Endothelial cell of umbilical vein (primary cell): Measurements from ENCODE around the gene ATP5MK. TPM values are rescaled to one million over a fixed set of nuclear protein-coding genes. Genes with fewer than 3 reads are reported as not detected.
A peak's percentile ranks its signal among the peaks of the same experiment; 100 is the strongest.
"Not testable (repeated sequence)": the region's sequence is repeated elsewhere in the genome, so short reads cannot be mapped to it uniquely, and the experiment has no call there.

Source experiments
- BruUV-seq: library from RNA; stranded (reverse); fragments of 400-500 nt; replicated peaks from 2 replicates; lab custom pipeline; 2021; lab: Mats Ljungman, UMichigan
- CTCF ChIA-PET: fragments of 300-600, 350-600 bp; sonication (Branson Sonifier 250); formaldehyde crosslinking; loops from one replicate; lab custom pipeline; 2021; ENCODE audit warnings: antibody characterized with exemption, inconsistent platforms; lab: Charles Lee
- POLR2A ChIA-PET: fragments of 300-600, 350-600 bp; sonication (Branson Sonifier 250); formaldehyde crosslinking; loops from one replicate; lab custom pipeline; 2021; ENCODE audit warnings: antibody characterized with exemption, inconsistent platforms; lab: Charles Lee
- DNase-seq: peaks from one replicate; pipeline ENCODE4 v3.0.0-alpha.2; 2011; ENCODE audit warnings: low read depth, low spot score
- FAIRE-seq: peaks from 2 replicates; lab custom pipeline; 2011; peaks lifted over from hg19 to GRCh38; lab: Jason Lieb, UNC
- H2AFZ ChIP-seq: 2 replicates; pipeline ENCODE4 v1.6.0; 2012; ENCODE audit warnings: low read depth, low read length, control low read depth, inconsistent platforms
- H3K27ac ChIP-seq: 2 replicates; pipeline ENCODE4 v1.5.1; 2011; ENCODE audit warnings: low read depth, mild to moderate bottlenecking, control low read depth, low read length, moderate library complexity; ENCODE audit not compliant: insufficient read depth
- H3K27me3 ChIP-seq, 2 experiments: 2 replicates each; pipeline versions ENCODE4 v1.6.0 to v1.6.1; 2011; ENCODE audit warnings: low read length in 2 of 2, mixed read lengths in 1 of 2; ENCODE audit not compliant: control insufficient read depth in 2 of 2, insufficient read depth in 2 of 2
- H3K36me3 ChIP-seq, 2 experiments: 2 replicates in 1 of 2; 3 replicates in 1 of 2; pipeline ENCODE4 v1.5.1; 2011; ENCODE audit warnings: low read length in 2 of 2, mild to moderate bottlenecking in 1 of 2, moderate library complexity in 1 of 2; ENCODE audit not compliant: control insufficient read depth in 2 of 2, insufficient read depth in 2 of 2; ENCODE audit errors: extremely low read depth in 1 of 2
- H3K4me1 ChIP-seq: 3 replicates; pipeline ENCODE4 v1.5.1; 2011; ENCODE audit warnings: mild to moderate bottlenecking, low read length; ENCODE audit not compliant: control insufficient read depth, insufficient read depth; ENCODE audit errors: extremely low read depth
- H3K4me2 ChIP-seq: 2 replicates; pipeline ENCODE4 v1.6.1; 2011; ENCODE audit warnings: low read length, control low read depth, mixed read lengths; ENCODE audit not compliant: insufficient read depth
- H3K4me3 ChIP-seq, 3 experiments: fragments of 200-600 bp in 1 of 3; sonication (generic), shearing (Covaris generic) in 1 of 3; replicated peaks in 1 of 3; 2 replicates each; pipeline ENCODE4 v1.5.1; 2011 to 2016; ENCODE audit warnings: control low read depth in 3 of 3, low read length in 3 of 3, mild to moderate bottlenecking in 2 of 3, inconsistent platforms in 1 of 3, low read depth in 1 of 3, moderate library complexity in 1 of 3; ENCODE audit not compliant: insufficient read depth in 1 of 3
- H3K79me2 ChIP-seq: 2 replicates; pipeline ENCODE4 v1.6.0; 2012; ENCODE audit warnings: low read length, inconsistent platforms; ENCODE audit not compliant: control insufficient read depth, insufficient read depth
- H3K9ac ChIP-seq: replicated peaks from 2 replicates; pipeline ENCODE3; 2011; ENCODE audit warnings: low read length, control low read depth; ENCODE audit not compliant: insufficient read depth; ENCODE audit errors: extremely low read depth
- H3K9me1 ChIP-seq: replicated peaks from 3 replicates; pipeline ENCODE4 v1.6.0; 2011; ENCODE audit warnings: mild to moderate bottlenecking, low read length; ENCODE audit not compliant: control insufficient read depth, insufficient read depth; ENCODE audit errors: extremely low read depth
- H3K9me3 ChIP-seq: replicated peaks from 2 replicates; pipeline ENCODE4 v1.5.1; 2012; ENCODE audit warnings: low read length, inconsistent platforms; ENCODE audit not compliant: control insufficient read depth, insufficient read depth
- H4K20me1 ChIP-seq: replicated peaks from 2 replicates; pipeline ENCODE3; 2011; ENCODE audit warnings: mild to moderate bottlenecking, low read length; ENCODE audit not compliant: control insufficient read depth, insufficient read depth; ENCODE audit errors: extremely low read depth
- CTCF ChIP-seq, 2 donors: IDR thresholded peaks; 1 replicate in 1 of 2; 2 replicates in 1 of 2; pipeline ENCODE4 v1.5.1; 2011; ENCODE audit warnings: low read length in 2 of 2, mild to moderate bottlenecking in 2 of 2, moderate library complexity in 2 of 2, control low read depth in 1 of 2, inconsistent platforms in 1 of 2, low read depth in 1 of 2; ENCODE audit not compliant: insufficient read depth in 1 of 2; ENCODE audit errors: extremely low read depth in 1 of 2
- EZH2 ChIP-seq: IDR thresholded peaks from 2 replicates; pipeline ENCODE4 v1.6.1; 2012; ENCODE audit warnings: borderline replicate concordance, low read depth, mild to moderate bottlenecking, moderate library complexity, low read length, inconsistent platforms; ENCODE audit not compliant: severe bottlenecking
- FOS ChIP-seq: IDR thresholded peaks from 2 replicates; pipeline ENCODE4 v1.6.1; 2011; ENCODE audit warnings: mild to moderate bottlenecking, low read length, moderate library complexity, borderline replicate concordance; ENCODE audit not compliant: insufficient read depth
- GATA2 ChIP-seq: IDR thresholded peaks from 2 replicates; pipeline ENCODE4 v1.7.0; 2011; ENCODE audit warnings: low read depth, mild to moderate bottlenecking, moderate library complexity, mixed read lengths, low read length; ENCODE audit not compliant: insufficient read length, insufficient read depth
- JUN ChIP-seq: IDR thresholded peaks from 2 replicates; pipeline ENCODE4 v1.6.1; 2011; ENCODE audit warnings: borderline replicate concordance, low read depth; ENCODE audit not compliant: insufficient read length, insufficient read depth
- MAX ChIP-seq: IDR thresholded peaks from 2 replicates; pipeline ENCODE4 v1.6.1; 2011; ENCODE audit not compliant: insufficient read depth, insufficient read length
- MYC ChIP-seq: IDR thresholded peaks from one replicate; pipeline ENCODE4 v1.6.1; 2011; ENCODE audit warnings: mild to moderate bottlenecking, low read depth, low read length
- POLR2A ChIP-seq: IDR thresholded peaks from 2 replicates; pipeline ENCODE4 v1.6.1; 2012; ENCODE audit warnings: low read depth, mild to moderate bottlenecking, control low read depth, low read length
- POLR2AphosphoS5 ChIP-seq: IDR thresholded peaks from 2 replicates; pipeline ENCODE4 v1.6.1; 2012; ENCODE audit warnings: low read depth, mild to moderate bottlenecking, control low read depth, low read length, moderate library complexity; ENCODE audit not compliant: insufficient read depth
- dilution Hi-C: fragments of 300-500 bp; cut with MboI; formaldehyde crosslinking; loops from one replicate; pipeline ENCODE4 v1.15.0; 2019; ENCODE audit warnings: low sequenced_read_pairs; ENCODE audit not compliant: extremely low pct_ligation_motif_present
- intact Hi-C: fragments of 100-400 bp; cut with micrococcal nuclease; formaldehyde crosslinking; loops from one replicate; pipeline ENCODE4 v1.10.0; 2022
- polyA plus RNA-seq, 4 experiments: library from polyadenylated mRNA; depleted of rRNA in 3 of 4; stranded (reverse) in 3 of 4; unstranded in 1 of 4; fragments of >200 nt; gene quantifications; 2 replicates each; pipeline versions ENCODE4 v1.2.1 to v1.2.3, GENCODE V29; 2011 to 2012; ENCODE audit warnings: missing spikeins in 1 of 4
- total RNA-seq: library from RNA; stranded (reverse); gene quantifications from 2 replicates; pipeline ENCODE4 v1.2.3, GENCODE V29; 2021

Gene ATP5MK
- total and polyA plus RNA-seq, 2 donors (not counting 3 experiments of a cell fraction or from before 2014, with no cell fraction given), result 295 to 407 TPM

DNA sequence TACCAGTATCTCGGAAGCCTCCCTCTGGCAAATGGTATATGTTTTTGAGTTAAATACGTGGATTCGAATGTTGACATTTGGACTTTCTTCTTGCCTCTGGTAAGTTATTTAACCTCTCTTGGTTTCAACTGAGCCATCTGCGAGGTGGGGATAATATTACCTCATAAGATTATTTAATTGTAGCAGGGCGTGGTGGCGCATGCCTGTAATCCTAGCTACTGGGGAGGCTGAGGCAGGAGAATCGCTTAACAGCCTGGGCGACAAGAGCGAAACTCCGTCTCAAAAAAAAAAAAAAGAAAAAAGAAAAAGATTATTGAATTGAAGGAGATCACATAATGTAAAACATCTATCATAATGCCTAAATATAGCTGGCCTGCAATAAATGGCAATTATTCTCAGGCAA, 28.9 kb downstream of the ATP5MK start:
- FAIRE-seq (no peak), DNase-seq (no peak)
- Histone ChIP-seq H3K9me1 (no peaks in the 10 kb centered on the region), H3K27ac (no peak overlapping the region), H2AFZ (peak overlapping the region; percentile 25), H3K27me3 (no peaks in the 10 kb centered on the region), H3K4me2 (peak overlapping the region; percentile 70), H3K9me3 (no peaks in the 10 kb centered on the region), H3K36me3 (no peaks in the 10 kb centered on the region), H3K4me1 (peaks cover 8% of the 10 kb centered on the region), H3K9ac (peak overlapping the region; percentile 44), H4K20me1 (no peaks in the 10 kb centered on the region), H3K79me2 (peaks cover 3% of the 10 kb centered on the region), H3K4me3 (peak overlapping the region in 2 of 3 experiments; percentile 90 to 97)
- dilution Hi-C loops, result no loop called here
- TSS peak; percentile 99 for BruUV-seq
- TF ChIP-seq MYC (no peak), MAX (no peak), GATA2 (no peak), FOS (no peak), POLR2A (no peak), POLR2AphosphoS5 (no peak), EZH2 (no peak), CTCF (IDR thresholded peaks at IDR 0.05; ENCODE audit: extremely low read depth in 1 of 2, insufficient read depth in 1 of 2, low read depth in 1 of 2, low read length in 2 of 2) (no peak), JUN (no peak)
- intact Hi-C loops, result loop anchor here (1.0 kb wide), 1 partner anchor 16 kb away; the partner anchor contains the start of gene PCGF6
- CTCF ChIA-PET, result interaction anchor here (1.0 to 1.5 kb wide), 2 partner anchors 25 to 122 kb away, joined by 3 read pairs; no protein-coding TSS in a partner anchor
- POLR2A ChIA-PET, result no interaction called here

GRCh38 chr10:103360791-103361190, 35.5 kb downstream of the ATP5MK start:
- FAIRE-seq, POLR2A ChIA-PET: not testable (repeated sequence)

DNA sequence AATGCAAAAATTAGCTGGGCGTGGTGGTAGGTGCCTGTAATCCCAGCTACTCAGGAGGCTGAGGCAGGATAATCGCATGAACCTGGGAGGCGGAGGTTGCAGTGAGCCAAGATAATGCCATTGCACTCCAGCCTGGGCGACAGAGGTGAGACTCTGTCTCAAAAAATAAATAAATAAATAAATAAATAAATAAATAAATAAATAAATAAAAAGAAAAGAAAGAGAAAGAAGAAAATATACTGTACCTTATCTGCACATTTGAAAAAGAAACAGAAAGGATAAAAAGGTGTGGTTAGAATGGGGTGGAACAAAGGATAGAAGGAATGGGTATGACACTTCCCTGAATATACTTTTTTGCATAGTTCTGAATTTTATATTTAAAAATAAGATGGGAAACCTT, 36.8 kb downstream of the ATP5MK start:
- H3K79me2 ChIP-seq, DNase-seq, H3K9me1 ChIP-seq, H3K9me3 ChIP-seq, dilution Hi-C loops, H3K27ac ChIP-seq, H3K9ac ChIP-seq, H3K27me3 ChIP-seq, FAIRE-seq, BruUV-seq, POLR2A ChIA-PET, H3K36me3 ChIP-seq, H4K20me1 ChIP-seq, H2AFZ ChIP-seq, H3K4me3 ChIP-seq, intact Hi-C loops, H3K4me1 ChIP-seq, H3K4me2 ChIP-seq: not testable (repeated sequence)
- CTCF ChIA-PET, result interaction anchor here (1.1 kb wide), 1 partner anchor 9 kb away, joined by 3 read pairs; the partner anchor contains the start of gene PCGF6

More at GRCh38 chr10:103360791-103361190, 35.5 kb downstream of the ATP5MK start:
- H3K27me3 ChIP-seq, H4K20me1 ChIP-seq, H3K36me3 ChIP-seq, H3K9ac ChIP-seq, intact Hi-C loops, H3K4me2 ChIP-seq, H3K9me3 ChIP-seq, DNase-seq, CTCF ChIA-PET, H3K79me2 ChIP-seq, H3K27ac ChIP-seq, H3K9me1 ChIP-seq, H3K4me3 ChIP-seq, H3K4me1 ChIP-seq, BruUV-seq, dilution Hi-C loops, H2AFZ ChIP-seq: not testable (repeated sequence)
